ENCODE measurements around the gene MFAP2.

DNA sequence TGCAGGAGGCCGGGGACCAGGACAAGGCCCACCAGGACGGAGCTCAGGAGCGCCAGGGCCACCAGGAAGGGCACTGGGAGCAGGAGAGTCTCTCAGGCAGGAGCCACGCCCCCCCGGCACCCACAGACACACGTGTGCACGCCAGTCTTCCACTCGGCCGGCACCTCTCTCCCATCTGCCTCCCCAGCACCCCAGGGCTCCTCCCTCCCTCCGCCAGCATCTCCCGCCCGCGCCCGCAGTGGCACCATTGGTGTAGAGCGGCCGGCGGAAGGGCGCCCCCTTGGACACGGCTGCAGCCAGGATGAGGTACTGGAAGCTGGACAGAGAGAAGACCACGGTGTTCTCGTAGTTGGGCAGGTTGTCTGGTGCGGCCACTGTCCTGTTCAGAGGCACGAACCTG is 6.1 kb upstream of the MFAP2 start:
- no peak for TF ChIP-seq POLR2AphosphoS5 (IDR thresholded peaks at IDR 0.05; ENCODE audit: low read depth, low read length)
- TF ChIP-seq POLR2A (IDR thresholded peaks at IDR 0.05; ENCODE audit: low read depth, low read length), result no peak
